ENCODE measurements around the gene NT5E. TPM values are rescaled to one million over a fixed set of nuclear protein-coding genes. Genes with fewer than 3 reads are reported as not detected.

Gene NT5E
- total RNA-seq, 1 experiment from 2014 or later: 0.52 TPM

DNA sequence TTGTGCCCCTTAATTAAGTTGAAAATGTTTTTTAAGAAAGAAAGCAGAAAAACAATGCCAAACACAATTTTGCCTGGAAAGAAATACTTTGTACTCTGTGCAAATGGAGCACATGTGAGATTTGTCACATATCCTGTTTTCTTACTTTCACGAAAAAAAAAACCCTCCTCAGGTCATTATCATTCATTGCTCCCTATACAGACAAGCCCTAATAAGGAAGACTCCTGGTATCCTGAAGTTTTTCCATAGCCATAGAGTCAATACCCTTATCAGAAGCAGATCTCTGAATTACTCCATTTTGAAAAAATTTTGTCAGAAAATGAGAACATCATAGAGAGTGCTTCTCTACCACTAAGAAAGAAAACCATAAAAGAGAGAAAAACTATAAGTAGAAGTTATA, 14.0 kb upstream of the NT5E start:
- no peaks in the 10 kb centered on the region for H3K79me2 ChIP-seq (ENCODE audit: insufficient read depth, low read length)
- no peak overlapping the region for H3T11ph ChIP-seq (ENCODE audit: low read length)
- no peaks in the 10 kb centered on the region for H3K9me3 ChIP-seq (ENCODE audit: control insufficient read depth, low read depth, low read length)
- no peak overlapping the region for H3K4ac ChIP-seq (ENCODE audit: low read depth, low read length)
- H3K4me1 ChIP-seq (ENCODE audit: insufficient read depth, low read length): no peaks in the 10 kb centered on the region
- no peak overlapping the region for H3K56ac ChIP-seq (ENCODE audit: insufficient read length, low read depth, low read length)
- H3K9ac ChIP-seq (ENCODE audit: extremely low read depth, insufficient read length, low read length): no peak overlapping the region
- no peaks in the 10 kb centered on the region for H3K36me3 Mint-ChIP-seq (ENCODE audit: insufficient read depth in 1 of 3, low read depth in 3 of 3)
- H3K4me2 ChIP-seq (ENCODE audit: insufficient read depth, insufficient read length, low read length): no peak overlapping the region
- H3K27me3 ChIP-seq (ENCODE audit: insufficient read depth, low read length): no peaks in the 10 kb centered on the region
- no peaks in the 10 kb centered on the region for H3K79me1 ChIP-seq (ENCODE audit: insufficient read depth, low read depth, low read length, poor library complexity, severe bottlenecking)
- H2AFZ ChIP-seq (ENCODE audit: low read length): no peak overlapping the region
- peaks cover 0 to 6% of the 10 kb centered on the region in 2 experiments; a peak in 2 of 4 replicates for H3K4me1 Mint-ChIP-seq
- TF ChIP-seq, protein P1, sequence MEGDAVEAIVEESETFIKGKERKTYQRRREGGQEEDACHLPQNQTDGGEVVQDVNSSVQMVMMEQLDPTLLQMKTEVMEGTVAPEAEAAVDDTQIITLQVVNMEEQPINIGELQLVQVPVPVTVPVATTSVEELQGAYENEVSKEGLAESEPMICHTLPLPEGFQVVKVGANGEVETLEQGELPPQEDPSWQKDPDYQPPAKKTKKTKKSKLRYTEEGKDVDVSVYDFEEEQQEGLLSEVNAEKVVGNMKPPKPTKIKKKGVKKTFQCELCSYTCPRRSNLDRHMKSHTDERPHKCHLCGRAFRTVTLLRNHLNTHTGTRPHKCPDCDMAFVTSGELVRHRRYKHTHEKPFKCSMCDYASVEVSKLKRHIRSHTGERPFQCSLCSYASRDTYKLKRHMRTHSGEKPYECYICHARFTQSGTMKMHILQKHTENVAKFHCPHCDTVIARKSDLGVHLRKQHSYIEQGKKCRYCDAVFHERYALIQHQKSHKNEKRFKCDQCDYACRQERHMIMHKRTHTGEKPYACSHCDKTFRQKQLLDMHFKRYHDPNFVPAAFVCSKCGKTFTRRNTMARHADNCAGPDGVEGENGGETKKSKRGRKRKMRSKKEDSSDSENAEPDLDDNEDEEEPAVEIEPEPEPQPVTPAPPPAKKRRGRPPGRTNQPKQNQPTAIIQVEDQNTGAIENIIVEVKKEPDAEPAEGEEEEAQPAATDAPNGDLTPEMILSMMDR (conservative IDR thresholded peaks at IDR 0.05): no peak
- no peak overlapping the region for H2BK12ac ChIP-seq (ENCODE audit: insufficient read length, low read depth, low read length)
- H3K23ac ChIP-seq (ENCODE audit: insufficient read length, low read depth, low read length): no peak overlapping the region
- no peaks in the 10 kb centered on the region; the same call in 1 of the 2 replicates for H3K27me3 Mint-ChIP-seq (ENCODE audit: low read depth)
- no peak overlapping the region for H3K4me3 Mint-ChIP-seq
- H3K9me3 Mint-ChIP-seq: peaks cover 2 to 6% of the 10 kb centered on the region in 2 experiments; a peak in 3 of 5 replicates
- no peak overlapping the region for H4K5ac ChIP-seq (ENCODE audit: insufficient read length, low read depth, low read length)
- H3K27ac ChIP-seq (ENCODE audit: insufficient read length, low read depth, low read length): no peak overlapping the region
- H2BK5ac ChIP-seq (ENCODE audit: insufficient read length, low read length): no peak overlapping the region
- no peak overlapping the region for H2AK5ac ChIP-seq (ENCODE audit: insufficient read length, low read length)
- H4K20me1 ChIP-seq (ENCODE audit: control insufficient read depth, insufficient read depth, insufficient read length): no peaks in the 10 kb centered on the region
- no peak overlapping the region for H2BK20ac ChIP-seq (ENCODE audit: low read depth, low read length, poor library complexity, severe bottlenecking)
- no peak overlapping the region for H4K8ac ChIP-seq (replicated peaks; ENCODE audit: insufficient read length, low read depth, low read length)
- H4K91ac ChIP-seq (ENCODE audit: insufficient read length, low read depth, low read length): no peak overlapping the region
- H3K18ac ChIP-seq (ENCODE audit: insufficient read length, low read depth, low read length): no peak overlapping the region
- H3K14ac ChIP-seq (ENCODE audit: insufficient read depth, low read length): no peak overlapping the region
- no CpG with 5 or more reads among the region's 1 CpG for WGBS (ENCODE audit: extremely low coverage, insufficient read length, low lambda C conversion rate)
- H3K23me2 ChIP-seq (ENCODE audit: insufficient read length, low read depth, low read length, poor library complexity, severe bottlenecking): no peaks in the 10 kb centered on the region
- DNase-seq: no peak
- no peak overlapping the region for H2BK15ac ChIP-seq (ENCODE audit: low read depth, low read length)
- H2BK120ac ChIP-seq (ENCODE audit: low read depth, low read length, poor library complexity, severe bottlenecking): no peak overlapping the region
- H3K27ac Mint-ChIP-seq: 0 out of 7 replicates have a peak overlapping the region, but pooled peaks of 1 of the 3 experiments have one; percentile 25
